ENCODE results near the gene ASB14. TPM values are rescaled to one million over a fixed set of nuclear protein-coding genes. Genes with fewer than 3 reads are reported as not detected.

Gene ASB14
- total RNA-seq, 1 experiment from 2014 or later: not detected

DNA sequence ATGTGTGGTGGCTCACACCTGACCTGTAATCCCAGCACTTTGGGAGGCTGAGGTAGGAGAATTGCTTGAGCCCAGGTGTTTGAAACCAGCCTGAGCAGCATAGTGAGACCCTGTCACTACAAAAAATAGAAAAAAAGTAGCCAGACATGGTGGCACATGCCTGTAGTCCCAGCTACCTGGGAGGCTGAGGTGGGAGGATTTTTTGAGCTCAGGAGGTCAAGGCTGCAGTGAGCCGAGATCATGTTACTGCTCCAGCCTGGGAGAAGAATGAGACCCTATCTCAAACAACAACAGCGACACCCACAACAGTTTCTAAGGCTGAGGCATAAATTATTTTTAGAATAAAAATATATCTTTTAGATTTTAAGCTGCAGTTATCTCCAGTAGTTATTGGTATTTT is 58.7 kb downstream of the ASB14 start:
- DNase-seq (ENCODE audit: low read depth in 1 of 2, low spot score in 2 of 2): no peak
- Histone ChIP-seq H3K4me1 (replicated peaks) (peaks cover 11% of the 10 kb centered on the region), H3K9me3 (replicated peaks) (no peaks in the 10 kb centered on the region), H3K36me3 (peaks cover 5% of the 10 kb centered on the region), H3K27me3 (replicated peaks) (no peaks in the 10 kb centered on the region), H3K27ac (no peak overlapping the region), H3K4me3 (no peak overlapping the region)

DNA sequence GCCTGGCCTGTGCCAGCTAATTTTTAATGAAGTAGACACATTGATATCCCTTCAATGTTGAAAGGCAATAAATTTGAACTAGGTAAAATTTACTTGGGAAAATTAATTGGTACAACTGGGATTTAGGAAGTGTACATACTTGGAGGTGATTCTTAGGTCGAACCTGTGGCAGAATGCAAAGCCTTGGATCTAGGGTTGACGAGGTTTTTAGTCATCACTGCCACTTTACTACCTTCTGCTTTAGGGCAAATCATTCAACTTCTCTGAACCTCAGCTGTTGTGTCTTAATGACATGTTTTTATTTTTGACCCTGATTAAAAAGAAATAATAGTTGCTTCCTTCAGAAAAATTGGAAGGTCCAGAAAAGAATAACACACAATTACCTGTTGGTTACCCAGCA is 62.5 kb downstream of the ASB14 start:
- Histone ChIP-seq H3K27me3 (replicated peaks) (no peaks in the 10 kb centered on the region), H3K36me3 (peaks cover 4% of the 10 kb centered on the region), H3K4me1 (replicated peaks) (peaks cover 22% of the 10 kb centered on the region), H3K9me3 (replicated peaks) (no peaks in the 10 kb centered on the region), H3K4me3 (no peak overlapping the region), H3K27ac (no peak overlapping the region)
- DNase-seq (ENCODE audit: low read depth in 1 of 2, low spot score in 2 of 2): no peak

DNA sequence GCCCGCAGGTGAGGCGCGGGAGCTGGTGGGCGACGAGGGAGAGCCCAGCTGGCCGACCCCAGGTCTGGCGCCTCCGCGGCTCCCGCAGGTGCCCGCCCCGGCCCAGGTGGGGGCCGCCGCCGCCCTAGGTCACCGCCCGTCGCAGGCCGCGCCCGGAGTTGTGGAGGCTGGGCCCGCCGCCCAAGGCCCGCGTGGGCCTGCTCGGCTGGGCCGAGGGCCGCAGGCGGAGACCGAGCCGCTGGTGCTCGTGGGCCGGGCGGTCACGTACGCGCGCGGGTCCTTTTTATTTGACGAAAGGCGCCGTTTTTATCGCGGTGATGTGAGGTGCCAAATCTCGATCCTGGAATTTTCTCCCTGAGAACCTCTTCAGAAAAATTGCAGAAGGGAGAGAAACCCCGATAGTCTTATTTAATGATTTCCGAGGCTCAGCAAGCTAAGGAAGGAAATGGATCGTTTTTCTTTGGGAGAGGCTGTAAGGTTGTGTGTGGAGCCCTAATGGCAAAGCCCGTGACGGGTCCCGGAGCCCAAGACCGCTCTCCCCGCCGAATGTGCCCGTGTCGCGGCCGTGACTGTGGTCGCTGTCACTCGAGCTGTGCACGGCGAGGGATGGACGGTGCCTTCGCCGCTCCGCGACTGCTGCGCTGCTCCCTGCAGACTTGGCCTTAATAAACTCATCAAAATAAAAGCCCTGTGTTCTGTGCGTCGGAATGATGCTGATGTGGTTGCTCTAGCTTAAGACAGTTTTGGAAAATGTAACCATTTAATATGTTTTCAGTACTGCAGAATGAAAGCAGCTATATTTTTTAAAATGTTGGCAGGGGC is 64.3 kb downstream of the ASB14 start:
- peak overlapping the region; percentile 37; the same call in 1 of the 2 replicates for H3K27ac ChIP-seq
- H3K4me3 ChIP-seq: peak overlapping the region; percentile 92

DNA sequence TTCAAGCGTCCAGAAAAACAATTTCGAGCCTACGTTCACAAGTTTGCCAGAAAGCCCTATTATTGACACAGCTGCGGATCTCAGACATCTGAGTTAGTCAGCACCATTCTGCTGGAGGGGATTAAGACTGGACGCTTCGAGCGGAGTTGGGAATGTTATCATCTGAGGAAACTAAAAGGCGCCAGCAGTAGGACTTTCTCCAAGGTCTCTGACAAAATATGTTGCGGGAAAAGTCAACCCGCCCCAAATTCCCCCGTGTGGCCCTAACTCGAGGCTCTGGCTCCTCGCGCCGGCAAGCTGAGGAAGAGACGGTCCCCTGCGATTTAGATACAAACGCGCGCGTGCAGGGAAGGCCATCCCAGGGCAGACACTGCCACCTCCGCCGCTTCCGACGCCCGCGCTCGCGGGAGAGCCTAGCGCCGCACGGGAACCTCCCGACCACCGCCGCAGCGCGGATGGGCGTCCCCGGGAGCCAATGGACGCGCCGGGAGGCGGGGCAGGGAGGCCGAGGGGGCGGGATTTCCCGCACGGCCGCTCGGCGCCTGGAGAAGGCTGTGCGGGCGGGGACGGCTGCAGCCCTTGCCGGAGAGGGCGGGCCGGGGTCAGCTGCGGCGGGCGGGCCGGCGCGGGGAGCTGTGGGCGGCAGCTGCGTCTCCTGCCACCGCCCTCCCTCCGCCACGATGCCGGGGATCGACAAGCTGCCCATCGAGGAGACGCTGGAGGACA is 65.1 kb downstream of the ASB14 start, which contains the start of gene APPL1:
Gene APPL1, plus strand, starts transcription at position 526 of the 726 bp plus-strand sequence. Its CDS starts 155 bp downstream, at position 681.
- Histone ChIP-seq H3K9me3 (replicated peaks) (no peaks in the 10 kb centered on the region), H3K4me3 (peak within 1 kb of the TSS; percentile 92), H3K36me3 (peaks cover 4% of the 10 kb centered on the region), H3K27me3 (replicated peaks) (no peaks in the 10 kb centered on the region), H3K4me1 (replicated peaks) (peaks cover 22% of the 10 kb centered on the region), H3K27ac (peak within 1 kb of the TSS; percentile 37; the same call in 1 of the 2 replicates)
- peak; percentile 84 to 86 for DNase-seq (ENCODE audit: low read depth in 1 of 2, low spot score in 2 of 2)

More for the DNA sequence above, 64.3 kb downstream of the ASB14 start:
- peak in 1 of 2 experiments; percentile 47 for DNase-seq (ENCODE audit: low read depth in 1 of 2, low spot score in 2 of 2)
- Histone ChIP-seq H3K4me1 (replicated peaks) (peaks cover 22% of the 10 kb centered on the region), H3K36me3 (peaks cover 4% of the 10 kb centered on the region), H3K27me3 (replicated peaks) (no peaks in the 10 kb centered on the region), H3K9me3 (replicated peaks) (no peaks in the 10 kb centered on the region)

DNA sequence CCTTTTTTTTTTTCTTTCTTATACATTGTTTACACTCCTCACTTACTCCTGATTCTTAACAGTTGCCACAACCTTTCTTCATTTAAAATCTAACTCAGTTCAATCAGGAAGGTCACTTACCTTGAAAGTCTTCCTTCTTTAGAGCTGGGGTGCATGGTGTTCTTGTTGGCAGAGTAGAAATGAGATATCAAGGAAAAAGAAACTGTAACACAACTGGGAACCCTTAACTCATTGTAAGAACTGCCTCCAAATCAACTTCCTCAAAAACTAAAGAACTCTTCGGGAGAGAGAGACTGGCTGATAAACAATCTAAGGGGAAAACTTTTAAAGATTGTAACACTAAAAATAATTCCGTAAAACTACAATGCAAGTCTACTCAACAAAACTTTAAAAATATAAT is 66.3 kb downstream of the ASB14 start:
- H3K4me1 ChIP-seq (replicated peaks): peaks cover 22% of the 10 kb centered on the region

DNA sequence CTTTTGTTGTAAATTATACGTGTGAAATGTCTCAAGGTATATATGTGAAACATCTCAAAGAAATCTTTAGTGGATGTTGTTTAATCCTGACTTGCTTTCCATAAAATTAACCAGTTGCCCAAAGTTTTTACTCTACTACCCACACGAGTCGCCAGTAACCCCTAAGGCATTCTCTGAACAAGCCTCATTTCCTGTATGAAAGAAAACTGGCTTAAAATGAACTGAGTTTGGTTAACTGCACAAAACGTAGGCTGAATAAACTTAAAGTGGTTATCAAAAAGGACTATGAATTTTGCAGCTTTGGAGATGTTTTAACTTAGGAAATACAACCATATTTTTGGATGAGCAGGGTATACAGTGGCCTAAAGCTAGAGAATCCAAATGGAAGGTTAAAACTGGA is 67.6 kb downstream of the ASB14 start:
- no peak for DNase-seq (ENCODE audit: low read depth in 1 of 2, low spot score in 2 of 2)
- H3K27me3 ChIP-seq (replicated peaks): no peaks in the 10 kb centered on the region
- H3K36me3 ChIP-seq: peaks cover 4% of the 10 kb centered on the region
- H3K9me3 ChIP-seq (replicated peaks): no peaks in the 10 kb centered on the region
- H3K4me1 ChIP-seq (replicated peaks): peaks cover 20% of the 10 kb centered on the region
- no peak overlapping the region for H3K27ac ChIP-seq
- no peak overlapping the region for H3K4me3 ChIP-seq

More for the DNA sequence above, 66.3 kb downstream of the ASB14 start:
- Histone ChIP-seq H3K4me3 (no peak overlapping the region), H3K27me3 (replicated peaks) (no peaks in the 10 kb centered on the region), H3K27ac (no peak overlapping the region), H3K36me3 (peaks cover 4% of the 10 kb centered on the region), H3K9me3 (replicated peaks) (no peaks in the 10 kb centered on the region)
- DNase-seq (ENCODE audit: low read depth in 1 of 2, low spot score in 2 of 2): no peak

DNA sequence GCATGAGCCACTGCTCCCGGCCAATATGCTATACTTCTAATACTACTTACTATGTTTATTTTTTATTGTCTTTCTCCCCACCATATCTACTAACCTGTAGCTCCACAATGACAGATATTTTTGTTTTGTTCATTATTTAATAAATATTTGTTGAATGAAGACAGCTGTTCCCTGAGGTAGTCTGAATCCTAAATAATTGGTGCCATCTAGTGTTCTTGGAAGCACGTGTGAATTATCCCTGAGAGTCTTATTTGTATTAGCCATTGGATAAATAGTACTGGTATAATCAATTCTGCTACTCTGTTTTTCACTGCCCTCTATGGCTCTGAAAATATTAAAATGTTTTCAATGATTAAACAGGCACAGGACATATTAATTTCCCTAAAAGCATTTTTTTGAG is 70.6 kb downstream of the ASB14 start:
- no peak overlapping the region for H3K4me3 ChIP-seq
- no peak overlapping the region for H3K27ac ChIP-seq
- no peaks in the 10 kb centered on the region for H3K9me3 ChIP-seq (replicated peaks)
- no peaks in the 10 kb centered on the region for H3K36me3 ChIP-seq
- no peaks in the 10 kb centered on the region for H3K27me3 ChIP-seq (replicated peaks)
- DNase-seq (ENCODE audit: low read depth in 1 of 2, low spot score in 2 of 2): no peak
- H3K4me1 ChIP-seq (replicated peaks): 0 out of 2 replicates have a peak, but pooled peaks cover 2% of the 10 kb centered on the region

Other genes with a start within 250 kb of the ASB14 start
- not detected in 2 replicates for gene SPATA12, start 232.0 kb downstream of the ASB14 start, total RNA-seq (2014; rRNA removed; shearing (Covaris generic))
- not detected in 2 replicates for gene IL17RD, start 127.3 kb downstream of the ASB14 start, total RNA-seq (2014; rRNA removed; shearing (Covaris generic))
- gene HESX1, start 92.7 kb downstream of the ASB14 start, total RNA-seq (2014; rRNA removed; shearing (Covaris generic)): 0.11 TPM in 1 of 2 replicates, not detected in the other
- 12.6 and 18.7 TPM in 2 replicates for gene APPL1, start 65.0 kb downstream of the ASB14 start, total RNA-seq (2014; rRNA removed; shearing (Covaris generic))

Data from SJSA1 (cell line).